Activated T-cell treated with anti-CD3 and anti-CD28 coated beads, Interleukin-2, amount 50 U/mL, for 24 hours (primary cell): ENCODE measurements around the gene IER2.
"Not testable (repeated sequence)": the region's sequence is repeated elsewhere in the genome, so short reads cannot be mapped to it uniquely, and the experiment has no call there.

Experiments
- DNase-seq: peaks from one replicate; pipeline ENCODE4 v3.0.0-alpha.2; 2020
- H3K27ac Mint-ChIP-seq: 2 replicates; pipeline ENCODE4 v1.8.0; 2020; ENCODE audit warnings: mild to moderate bottlenecking, mixed read lengths
- H3K27me3 Mint-ChIP-seq: 2 replicates; pipeline ENCODE4 v1.8.0; 2020; ENCODE audit warnings: mixed read lengths
- H3K36me3 Mint-ChIP-seq: 2 replicates; pipeline ENCODE4 v1.8.0; 2020; ENCODE audit warnings: low read depth, mixed read lengths
- H3K4me1 Mint-ChIP-seq: 2 replicates; pipeline ENCODE4 v1.8.0; 2020; ENCODE audit warnings: low read depth, mixed read lengths
- H3K4me3 Mint-ChIP-seq: 2 replicates; pipeline ENCODE4 v1.8.0; 2020; ENCODE audit warnings: mild to moderate bottlenecking, moderate library complexity, mixed read lengths
- H3K9me3 Mint-ChIP-seq: 2 replicates; pipeline ENCODE4 v1.8.0; 2020; ENCODE audit warnings: mixed read lengths

The IER2 gene

GRCh38 chr19:13181747-13182388, 31.7 kb downstream of the IER2 start:
- peak overlapping the region; percentile 91 for H3K27ac Mint-ChIP-seq
- peak overlapping the region; percentile 35 for H3K4me3 Mint-ChIP-seq
- peaks cover 33% of the 10 kb centered on the region for H3K4me1 Mint-ChIP-seq
- DNase-seq, result peak; percentile 69
- no peaks in the 10 kb centered on the region for H3K27me3 Mint-ChIP-seq
- H3K9me3 Mint-ChIP-seq, result no peaks in the 10 kb centered on the region
- no peaks in the 10 kb centered on the region for H3K36me3 Mint-ChIP-seq

GRCh38 chr19:13184926-13185325, 34.7 kb downstream of the IER2 start:
- not testable (repeated sequence) for DNase-seq, H3K27ac Mint-ChIP-seq, H3K36me3 Mint-ChIP-seq, H3K27me3 Mint-ChIP-seq, H3K4me3 Mint-ChIP-seq, H3K9me3 Mint-ChIP-seq
- H3K4me1 Mint-ChIP-seq, result peaks cover 38% of the 10 kb centered on the region

GRCh38 chr19:13185763-13186657, 35.8 kb downstream of the IER2 start:
- H3K4me3 Mint-ChIP-seq, H3K36me3 Mint-ChIP-seq, DNase-seq, H3K27ac Mint-ChIP-seq, H3K9me3 Mint-ChIP-seq, H3K27me3 Mint-ChIP-seq: not testable (repeated sequence)
- peaks cover 32% of the 10 kb centered on the region for H3K4me1 Mint-ChIP-seq

GRCh38 chr19:13186688-13187087, 36.5 kb downstream of the IER2 start:
- H3K4me3 Mint-ChIP-seq, H3K9me3 Mint-ChIP-seq, H3K27ac Mint-ChIP-seq, H3K36me3 Mint-ChIP-seq, DNase-seq, H3K27me3 Mint-ChIP-seq: not testable (repeated sequence)
- H3K4me1 Mint-ChIP-seq, result peaks cover 35% of the 10 kb centered on the region

GRCh38 chr19:13187419-13187818, 37.2 kb downstream of the IER2 start:
- no peak for DNase-seq
- Mint-ChIP-seq H3K27me3 (no peaks in the 10 kb centered on the region), H3K4me3 (no peak overlapping the region), H3K27ac (peak overlapping the region; percentile 51), H3K9me3 (no peaks in the 10 kb centered on the region), H3K36me3 (no peaks in the 10 kb centered on the region), H3K4me1 (peaks cover 31% of the 10 kb centered on the region)

- Mint-ChIP-seq H3K36me3 (no peaks in the 10 kb centered on the region), H3K27ac (no peak overlapping the region), H3K4me3 (no peak overlapping the region), H3K9me3 (no peaks in the 10 kb centered on the region), H3K4me1 (peaks cover 40% of the 10 kb centered on the region), H3K27me3 (no peaks in the 10 kb centered on the region)
- DNase-seq, result no peak
These were observed 39.4 kb downstream of the IER2 start for GRCh38 chr19:13189600-13189999.

GRCh38 chr19:13190781-13191540, 40.8 kb downstream of the IER2 start:
- H3K27ac Mint-ChIP-seq, result no peak overlapping the region
- no peaks in the 10 kb centered on the region for H3K27me3 Mint-ChIP-seq
- no peaks in the 10 kb centered on the region for H3K36me3 Mint-ChIP-seq
- H3K4me3 Mint-ChIP-seq, result peak overlapping the region; percentile 8
- DNase-seq, result no peak
- peaks cover 43% of the 10 kb centered on the region for H3K4me1 Mint-ChIP-seq
- H3K9me3 Mint-ChIP-seq, result no peaks in the 10 kb centered on the region

- H3K4me1 Mint-ChIP-seq, result peaks cover 29% of the 10 kb centered on the region
- H3K9me3 Mint-ChIP-seq, result no peaks in the 10 kb centered on the region
- H3K36me3 Mint-ChIP-seq, result no peaks in the 10 kb centered on the region
- peak; percentile 66 for DNase-seq
- no peak overlapping the region for H3K27ac Mint-ChIP-seq
- no peak overlapping the region for H3K4me3 Mint-ChIP-seq
- no peaks in the 10 kb centered on the region for H3K27me3 Mint-ChIP-seq
These were observed 45.5 kb downstream of the IER2 start for GRCh38 chr19:13195678-13196077.

GRCh38 chr19:13198634-13199033, 48.4 kb downstream of the IER2 start:
- no peaks in the 10 kb centered on the region for H3K9me3 Mint-ChIP-seq
- H3K27ac Mint-ChIP-seq, result no peak overlapping the region
- no peak for DNase-seq
- peaks cover 14% of the 10 kb centered on the region for H3K4me1 Mint-ChIP-seq
- H3K4me3 Mint-ChIP-seq, result no peak overlapping the region
- no peaks in the 10 kb centered on the region for H3K27me3 Mint-ChIP-seq
- no peaks in the 10 kb centered on the region for H3K36me3 Mint-ChIP-seq

GRCh38 chr19:13202112-13202511, 51.9 kb downstream of the IER2 start:
- not testable (repeated sequence) for H3K27me3 Mint-ChIP-seq, H3K27ac Mint-ChIP-seq, H3K4me1 Mint-ChIP-seq, H3K4me3 Mint-ChIP-seq, H3K36me3 Mint-ChIP-seq, DNase-seq, H3K9me3 Mint-ChIP-seq
